Mesenteric fat pad (tissue), 1 donor: ENCODE measurements around the gene UBB. TPM values are rescaled to one million over a fixed set of nuclear protein-coding genes. Genes with fewer than 3 reads are reported as not detected.

Source experiments
- DNase-seq: peaks from one replicate; pipeline ENCODE4 v3.0.0-alpha.2; 2020; ENCODE audit warnings: low spot score
- long read RNA-seq: library from polyadenylated mRNA; unstranded; transcript quantifications from one replicate; pipeline ENCODE4 v2.0.0, GENCODE V29; 2020
- total RNA-seq: library from RNA; stranded (reverse); fragmentation: NEBNext Ultra II Directional; extraction: Animal tissue kit (Norgen Biotek cat#: 25700); gene quantifications from one replicate; pipeline ENCODE4 v1.2.1, GENCODE V29; 2021
- donor health status: DM: yes; HTN: yes; CAD: no.

The UBB gene
- 967 TPM for total RNA-seq
- long read RNA-seq, transcript UBB-201 (2 exons, 1,225 nt) = major isoform, 140 of 143 reads
- long read RNA-seq, partial matches to known transcripts = 0 of 143 reads
- long read RNA-seq, other reads (novel, unspliced or antisense) = 1 of 143 reads

DNA sequence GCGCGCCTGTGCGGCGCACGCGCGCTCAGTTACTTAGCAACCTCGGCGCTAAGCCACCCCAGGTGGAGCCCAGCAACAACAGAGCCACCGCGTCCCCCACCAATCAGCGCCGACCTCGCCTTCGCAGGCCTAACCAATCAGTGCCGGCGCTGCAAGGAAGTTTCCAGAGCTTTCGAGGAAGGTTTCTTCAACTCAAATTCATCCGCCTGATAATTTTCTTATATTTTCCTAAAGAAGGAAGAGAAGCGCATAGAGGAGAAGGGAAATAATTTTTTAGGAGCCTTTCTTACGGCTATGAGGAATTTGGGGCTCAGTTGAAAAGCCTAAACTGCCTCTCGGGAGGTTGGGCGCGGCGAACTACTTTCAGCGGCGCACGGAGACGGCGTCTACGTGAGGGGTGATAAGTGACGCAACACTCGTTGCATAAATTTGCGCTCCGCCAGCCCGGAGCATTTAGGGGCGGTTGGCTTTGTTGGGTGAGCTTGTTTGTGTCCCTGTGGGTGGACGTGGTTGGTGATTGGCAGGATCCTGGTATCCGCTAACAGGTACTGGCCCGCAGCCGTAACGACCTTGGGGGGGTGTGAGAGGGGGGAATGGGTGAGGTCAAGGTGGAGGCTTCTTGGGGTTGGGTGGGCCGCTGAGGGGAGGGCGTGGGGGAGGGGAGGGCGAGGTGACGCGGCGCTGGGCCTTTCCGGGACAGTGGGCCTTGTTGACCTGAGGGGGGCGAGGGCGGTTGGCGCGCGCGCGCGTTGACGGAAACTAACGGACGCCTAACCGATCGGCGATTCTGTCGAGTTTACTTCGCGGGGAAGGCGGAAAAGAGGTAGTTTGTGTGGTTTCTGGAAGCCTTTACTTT, at the start of gene UBB:
Gene UBB (plus strand): TSS at position 452 of the 856 bp plus-strand sequence. CDS start 817 bp downstream, outside the sequence.
- peak; percentile 99 for DNase-seq

DNA sequence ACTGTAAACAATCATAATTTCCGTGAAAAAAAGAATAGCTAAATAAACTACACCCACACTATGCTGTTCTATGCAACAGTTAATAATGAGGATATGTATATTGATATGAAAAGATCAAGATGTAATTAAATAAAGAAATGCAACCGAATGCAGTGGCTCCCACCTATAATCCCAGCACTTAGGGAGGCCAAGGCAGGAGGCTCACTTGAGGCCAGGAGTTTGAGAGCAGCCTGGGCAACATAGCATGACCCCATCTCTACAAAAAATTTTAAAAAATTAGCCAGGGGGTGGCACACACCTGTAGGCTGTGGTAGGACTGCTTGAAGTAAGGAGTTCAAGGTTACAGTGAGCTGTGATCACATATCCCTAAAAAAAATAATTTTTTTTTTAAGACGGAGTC, 42.5 kb upstream of the UBB start:
- no peak for DNase-seq

DNA sequence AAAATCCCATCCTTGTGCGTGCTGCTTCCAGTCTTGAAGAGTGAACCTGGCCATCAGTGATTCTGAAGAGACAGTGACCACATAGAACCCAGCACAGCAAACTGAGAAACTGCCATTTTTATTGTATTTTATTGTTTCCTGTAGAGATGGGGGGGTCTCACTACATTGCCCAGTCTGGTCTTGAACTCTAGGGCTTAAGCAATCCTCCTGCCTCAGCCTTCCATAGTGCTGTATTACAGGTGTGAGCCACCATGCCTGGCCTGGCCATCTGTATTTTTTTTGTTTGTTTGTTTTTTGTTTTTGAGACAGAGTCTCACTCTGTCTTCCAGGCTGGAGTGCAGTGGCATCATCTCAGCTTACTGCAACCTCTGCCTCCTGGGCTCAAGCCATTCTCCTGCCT, 41.5 kb upstream of the UBB start:
- DNase-seq = no peak

DNA sequence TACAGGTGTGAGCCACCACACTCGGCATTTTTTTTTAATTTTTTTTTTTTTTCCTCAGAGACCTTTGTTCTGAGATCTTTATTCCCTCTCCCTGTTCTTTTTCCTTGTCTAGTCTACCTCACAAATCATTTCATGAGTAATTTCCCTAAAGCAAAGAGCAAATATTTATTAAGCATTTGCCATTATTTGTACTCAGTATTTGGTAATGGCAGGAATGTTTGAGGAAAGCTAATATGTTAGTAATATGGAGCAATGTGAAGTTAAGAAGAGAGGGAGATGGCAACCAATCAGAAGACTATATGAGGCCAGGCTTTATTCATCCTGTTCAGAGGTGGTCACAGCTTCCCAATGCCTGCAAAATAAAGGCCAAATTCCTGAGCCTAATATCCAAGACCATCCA, 40.9 kb upstream of the UBB start:
- DNase-seq = no peak

DNA sequence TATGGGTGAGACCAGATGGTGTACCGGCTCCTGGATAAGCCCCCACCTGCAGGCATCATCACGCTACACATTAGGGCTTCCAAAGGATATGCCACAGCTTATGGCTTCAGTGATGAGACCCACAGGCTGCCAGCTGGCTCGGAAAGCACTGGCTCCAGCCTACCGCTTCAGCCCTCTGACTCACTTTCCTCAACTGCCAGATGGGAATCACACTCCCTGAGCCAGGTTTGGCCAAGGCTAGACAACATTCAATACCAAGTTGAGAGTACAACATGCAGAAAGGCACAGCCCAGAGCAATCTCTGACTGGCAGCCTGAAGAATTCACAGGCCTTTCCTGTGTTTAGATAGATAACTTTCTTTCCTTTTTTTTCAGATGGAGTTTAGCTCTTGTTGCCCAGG, 37.9 kb upstream of the UBB start:
- DNase-seq = no peak

DNA sequence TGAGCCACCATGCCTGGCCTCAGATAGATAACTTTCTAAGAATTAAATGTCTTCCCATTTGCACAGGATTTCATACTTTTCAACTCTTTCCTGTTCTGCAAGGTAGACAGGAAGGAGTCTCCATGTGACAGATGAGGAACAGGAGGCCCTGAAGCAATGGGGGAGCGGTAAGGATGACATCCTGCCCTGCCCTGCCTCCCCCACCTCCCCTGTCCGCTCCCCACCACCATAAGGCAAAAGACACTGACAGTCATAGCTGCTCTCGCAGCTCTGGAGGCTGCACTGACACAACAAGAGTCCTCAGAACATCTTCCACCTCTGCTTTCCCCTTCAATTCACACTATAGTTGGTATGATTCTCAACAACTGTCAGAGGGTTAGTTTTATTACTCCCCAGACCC, 37.3 kb upstream of the UBB start:
- DNase-seq = no peak

DNA sequence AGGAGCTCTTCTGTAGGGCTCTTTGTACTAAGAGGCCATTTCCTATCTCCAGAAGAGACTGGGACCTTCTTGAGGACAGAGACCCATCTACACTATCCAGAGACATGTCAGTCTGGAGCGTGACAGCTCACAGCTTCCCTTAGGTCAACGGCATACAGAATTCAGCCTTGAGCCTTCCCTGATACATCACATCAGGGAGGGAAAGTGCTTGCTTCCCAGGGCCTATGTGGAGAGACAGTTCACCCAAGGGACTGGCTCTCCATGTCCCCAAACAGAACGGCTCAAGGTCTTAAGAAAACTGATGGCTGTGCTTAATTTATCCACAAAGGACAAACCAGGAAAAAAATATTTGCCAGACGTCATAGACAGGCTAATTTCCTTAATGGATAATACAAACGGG, 35.3 kb upstream of the UBB start:
- no peak for DNase-seq

DNA sequence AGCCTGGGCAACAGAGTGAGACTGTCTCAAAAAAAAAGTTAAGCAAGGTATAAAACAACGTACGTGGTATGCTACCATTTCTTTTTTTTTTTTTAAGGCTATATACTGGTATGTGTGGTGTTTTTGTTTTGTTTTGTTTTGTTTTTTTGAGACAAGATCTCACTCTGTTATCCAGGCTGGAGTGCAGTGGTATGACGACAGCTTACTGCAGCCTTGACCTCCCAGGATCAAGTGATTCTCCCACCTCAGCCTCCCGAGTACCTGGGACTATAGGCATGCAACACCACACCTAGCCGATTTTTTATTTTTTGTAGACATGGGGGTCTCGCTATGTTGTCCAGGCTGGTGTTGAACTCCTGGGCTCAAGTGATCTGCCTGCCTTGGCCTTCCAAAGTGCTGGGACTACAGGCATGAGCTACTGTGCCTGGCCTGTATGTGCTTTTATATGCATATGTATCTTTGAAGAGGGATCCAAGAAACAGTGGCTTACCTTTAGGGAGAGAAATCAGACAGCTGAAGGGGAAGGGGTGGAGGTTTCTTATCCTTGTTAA, 34.1 kb upstream of the UBB start:
- DNase-seq = no peak

DNA sequence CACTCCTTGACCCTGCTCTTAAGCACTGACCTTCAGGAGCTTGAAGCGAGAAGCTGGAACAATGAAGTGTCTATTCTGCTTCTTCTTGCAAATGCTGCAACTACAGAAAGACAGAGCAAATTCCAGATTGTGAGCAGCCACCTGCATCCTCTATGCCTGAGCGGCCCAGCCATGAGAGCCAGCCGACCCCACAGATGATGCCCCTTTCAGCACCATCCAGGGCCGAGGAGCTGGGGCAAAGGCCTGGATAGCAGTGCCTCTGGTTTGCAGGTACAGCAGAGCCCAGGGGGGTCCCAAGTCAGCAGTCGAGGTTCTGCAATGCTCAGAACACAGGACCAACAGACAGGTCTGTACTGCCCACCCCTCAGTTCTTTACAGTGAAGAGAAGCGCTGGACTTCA, 32.3 kb upstream of the UBB start:
- DNase-seq = no peak

DNA sequence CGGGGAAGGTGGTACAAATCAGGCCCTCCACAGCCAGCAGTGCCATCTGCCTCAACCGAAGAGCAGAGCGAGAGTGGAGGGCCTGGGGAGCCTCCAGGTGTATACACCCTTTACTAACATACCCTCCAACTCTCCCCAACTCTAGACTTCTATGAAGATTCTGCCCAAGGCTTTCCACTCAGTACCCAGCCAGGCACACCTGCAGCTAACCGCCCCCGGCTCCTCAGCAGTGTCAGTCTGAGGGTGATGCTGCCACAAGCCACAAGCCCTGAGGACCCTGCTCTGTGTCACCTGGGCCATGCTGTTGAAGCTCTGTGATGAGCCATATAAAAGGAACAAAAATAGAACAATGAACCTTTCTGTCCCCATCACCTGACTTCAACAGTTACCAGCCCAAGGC, 31.5 kb upstream of the UBB start:
- DNase-seq = no peak

DNA sequence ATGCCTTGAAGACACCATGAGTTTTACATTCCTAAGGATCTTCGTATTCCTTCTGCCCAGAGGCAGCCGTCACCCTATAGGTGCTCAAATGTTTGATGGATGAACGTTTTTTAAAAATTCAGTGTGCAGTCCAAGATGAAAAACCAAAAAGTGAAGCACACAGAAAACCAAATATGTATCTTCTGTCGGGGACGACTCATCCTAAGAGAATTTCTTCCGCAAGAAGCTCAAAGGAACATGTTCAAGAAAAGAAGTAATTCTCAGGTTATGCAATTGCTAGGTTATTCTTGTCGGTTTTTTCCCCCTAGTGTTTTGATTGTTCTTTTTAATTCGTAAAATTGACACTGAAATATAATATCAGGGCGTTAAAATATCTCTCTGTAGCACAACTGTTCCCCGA, 29.1 kb upstream of the UBB start:
- DNase-seq = no peak

DNA sequence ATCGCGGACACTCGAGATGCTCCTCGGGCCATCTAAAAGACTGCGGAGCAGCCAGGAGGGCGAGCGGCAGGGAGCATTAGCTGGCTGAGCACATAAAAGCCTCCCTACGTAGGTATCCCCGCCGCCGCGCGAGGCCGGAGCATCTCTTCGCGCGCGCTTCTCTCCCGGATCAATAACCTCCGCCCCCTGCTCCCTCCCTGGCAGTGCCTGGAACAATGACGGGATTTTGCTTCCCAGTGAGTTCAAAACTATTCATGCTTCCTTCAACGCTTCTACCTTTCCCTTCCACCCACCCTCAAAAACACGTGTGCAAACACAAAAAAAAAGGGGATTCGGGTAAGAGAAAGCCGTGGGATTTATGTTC, 28.6 kb upstream of the UBB start:
- DNase-seq = peak; percentile 68

DNA sequence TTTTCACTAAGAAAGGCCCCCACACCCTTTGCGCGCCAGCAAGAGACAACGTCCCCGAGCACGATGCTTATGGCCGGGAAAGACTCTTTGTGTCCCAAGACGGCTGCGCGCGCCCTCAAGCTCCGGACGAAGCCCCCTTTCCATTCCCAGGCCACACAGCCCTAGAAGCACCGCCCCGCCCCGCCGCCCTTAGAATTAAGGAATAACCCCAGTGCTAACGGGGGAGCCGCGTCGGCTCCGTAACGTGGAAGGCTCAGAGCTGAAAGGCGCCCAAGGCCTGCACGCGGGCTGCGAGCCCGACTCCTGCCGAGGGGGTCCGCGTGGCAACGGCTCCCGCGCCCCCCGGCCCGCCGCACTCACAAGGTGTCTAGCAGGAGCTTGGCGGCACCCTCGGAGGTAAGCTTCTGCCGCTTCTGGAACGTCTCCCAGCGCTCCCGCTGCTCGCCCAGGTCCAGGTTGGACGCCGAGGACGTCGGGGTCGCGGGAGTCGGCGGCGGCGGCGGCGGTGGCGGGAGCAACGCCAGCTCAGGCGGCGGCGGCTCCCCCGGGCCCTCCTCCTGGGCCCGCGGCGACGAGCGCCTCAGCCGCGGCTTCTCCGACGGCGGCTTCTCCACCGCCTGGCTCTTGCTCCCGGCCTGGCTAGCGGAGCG, 28.1 kb upstream of the UBB start:
- DNase-seq = no peak

DNA sequence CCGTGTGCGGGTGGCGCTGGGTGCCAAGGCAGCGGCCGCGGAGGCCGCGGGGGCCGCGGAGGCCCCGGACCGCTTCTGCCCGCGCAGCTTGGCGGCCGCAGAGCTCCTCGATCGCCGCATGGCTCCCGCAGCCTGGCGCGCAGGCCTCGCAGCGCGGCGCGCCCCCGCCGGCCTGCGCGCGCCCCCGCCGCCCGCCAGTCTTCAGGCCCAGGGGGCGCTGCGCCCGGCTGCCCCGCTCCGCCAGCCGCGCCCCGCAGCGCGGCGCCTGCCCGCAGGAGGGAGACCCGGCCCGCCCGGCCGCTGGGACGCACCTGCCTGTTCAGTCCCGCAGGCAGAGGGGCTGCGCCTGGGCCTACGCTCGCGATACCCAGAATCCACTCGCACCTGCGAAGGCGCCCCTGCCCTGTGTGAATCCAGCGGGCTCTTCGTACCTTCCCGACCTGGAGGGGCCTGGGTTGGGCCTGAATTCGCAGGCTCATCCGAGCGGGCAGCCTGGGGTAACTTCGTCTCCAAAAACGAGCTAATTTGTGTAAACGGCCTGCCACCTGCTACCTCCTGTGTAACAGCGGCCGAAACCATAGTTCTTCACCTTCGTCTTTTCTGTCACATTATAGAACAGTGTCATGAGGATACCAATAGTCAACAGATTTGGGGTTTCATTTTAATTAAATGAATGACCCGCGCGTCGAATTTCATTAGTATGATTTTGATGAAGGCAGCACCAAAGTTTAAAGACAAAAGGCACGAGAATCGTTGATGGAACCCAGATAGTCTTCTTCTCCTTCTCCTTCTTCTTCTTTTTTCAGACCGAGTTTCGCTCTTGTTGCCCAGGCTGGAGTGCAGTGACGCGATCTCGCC, 27.3 kb upstream of the UBB start, which contains the start of gene CENPV:
Gene CENPV (minus strand): TSS at position 153 of the 858 bp plus-strand sequence. CDS start 33 bp downstream, at position 120.
- no peak for DNase-seq

DNA sequence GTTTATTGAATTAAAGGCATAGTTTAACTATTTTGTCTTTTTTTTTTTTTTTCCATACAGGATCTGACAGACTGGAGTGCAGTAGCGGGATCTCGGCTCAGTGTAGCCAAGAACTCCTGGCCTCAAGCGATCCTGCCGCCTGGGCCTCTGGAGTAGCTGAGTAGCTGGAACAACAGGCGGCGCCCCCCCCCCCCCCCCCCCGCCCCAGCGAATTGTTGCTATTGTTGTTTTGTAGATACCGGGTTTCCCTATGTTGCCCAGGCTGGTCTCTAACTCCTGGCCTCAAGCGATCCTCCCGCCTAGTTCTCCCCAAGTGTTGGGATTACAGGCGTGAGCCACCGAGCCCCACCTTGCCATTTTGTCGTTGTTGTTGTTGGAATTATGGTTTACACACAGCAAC, 26.3 kb upstream of the UBB start:
- DNase-seq = no peak

DNA sequence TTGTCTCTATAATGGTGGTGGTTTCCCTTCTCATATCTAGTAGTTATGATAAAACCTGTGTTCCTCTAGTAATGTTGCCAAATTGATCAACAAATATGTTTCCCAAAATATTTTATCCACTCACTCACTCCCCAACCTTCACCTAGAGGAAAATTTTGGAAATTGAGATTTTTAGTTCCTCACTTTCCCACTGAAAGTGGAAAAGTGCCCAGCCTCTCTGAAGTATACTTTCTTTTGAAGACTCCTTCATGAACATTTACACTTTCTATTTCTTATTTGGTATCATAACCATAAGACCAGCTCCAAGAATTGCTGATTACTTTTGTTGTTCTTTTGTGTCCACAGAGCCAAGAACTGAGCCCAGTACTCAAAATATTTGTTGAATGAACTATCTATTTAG, 22.5 kb upstream of the UBB start:
- no peak for DNase-seq

DNA sequence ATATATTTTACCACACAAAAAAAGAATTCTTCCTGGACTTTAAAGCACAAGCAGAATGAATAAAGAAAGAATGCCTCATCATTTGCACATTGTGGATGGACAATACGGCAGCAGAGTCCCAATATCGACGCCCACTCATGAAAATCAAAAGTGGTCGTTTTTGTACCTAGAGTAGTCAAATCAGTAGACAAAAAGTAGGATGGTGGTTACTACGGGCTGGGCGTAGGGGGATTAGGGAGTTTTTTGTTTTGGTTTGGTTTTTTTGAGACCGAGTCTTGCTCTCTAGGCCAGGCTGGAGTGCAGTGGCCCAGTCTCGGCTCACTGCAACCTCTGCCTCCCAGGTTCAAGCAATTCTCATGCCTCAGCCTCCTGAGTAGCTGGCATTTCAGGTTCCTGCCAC, 19.0 kb upstream of the UBB start:
- no peak for DNase-seq

DNA sequence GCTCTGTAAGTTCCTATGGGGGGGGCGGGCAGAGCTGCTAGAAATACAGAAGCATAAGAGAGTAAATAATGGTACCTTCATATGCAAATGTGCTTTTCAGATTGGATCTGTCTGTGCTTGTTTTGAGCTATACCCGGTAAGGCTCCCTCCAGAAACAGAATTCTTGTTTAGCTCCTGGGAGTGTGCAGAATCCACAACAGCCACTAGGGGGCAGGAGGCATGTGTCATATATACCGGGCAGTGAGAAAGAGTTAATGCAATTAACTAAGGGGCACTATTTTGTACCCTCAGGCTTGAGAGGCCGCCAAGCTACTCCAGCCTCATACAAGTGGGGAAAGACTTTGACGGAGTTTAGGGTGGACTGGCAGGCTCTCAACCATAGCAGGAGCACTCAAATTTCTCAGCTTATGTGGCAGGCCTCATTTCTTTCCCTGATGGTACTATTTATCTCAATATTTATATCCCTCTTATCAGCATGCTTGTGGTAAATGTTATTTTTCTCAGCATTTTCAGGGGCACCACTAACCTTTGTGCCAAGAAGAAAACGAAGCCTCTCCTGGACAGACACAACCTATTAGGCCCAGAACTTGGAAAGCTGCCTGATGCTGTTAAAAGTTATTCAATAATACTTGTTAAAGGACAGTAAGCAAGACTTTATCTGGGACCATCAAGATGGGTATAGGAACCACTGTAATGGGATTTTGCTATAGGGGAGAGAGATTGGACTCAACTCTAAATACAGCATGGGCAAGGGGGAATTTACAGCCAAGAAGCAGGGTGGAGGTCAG, 16.9 kb upstream of the UBB start:
- peak; percentile 89 for DNase-seq

DNA sequence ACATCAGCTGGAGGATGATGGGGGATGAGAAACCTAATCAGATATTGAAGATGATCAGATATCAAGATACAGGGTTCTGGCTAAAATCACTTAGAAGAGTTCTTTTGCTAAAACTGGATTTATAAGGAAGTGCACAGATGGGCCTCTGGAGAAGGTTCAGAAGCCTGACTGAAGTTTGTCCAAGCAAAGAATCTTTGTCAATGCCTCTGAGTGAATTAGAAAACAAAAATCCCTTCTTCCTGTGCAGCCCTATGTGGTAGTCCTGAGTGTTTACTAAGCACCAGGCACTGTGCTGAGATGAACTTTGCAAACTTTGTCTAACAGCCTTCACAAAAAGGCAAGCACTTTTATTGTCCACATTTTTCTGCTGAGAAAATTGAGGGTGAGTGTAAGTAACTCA, 16.3 kb upstream of the UBB start:
- no peak for DNase-seq

DNA sequence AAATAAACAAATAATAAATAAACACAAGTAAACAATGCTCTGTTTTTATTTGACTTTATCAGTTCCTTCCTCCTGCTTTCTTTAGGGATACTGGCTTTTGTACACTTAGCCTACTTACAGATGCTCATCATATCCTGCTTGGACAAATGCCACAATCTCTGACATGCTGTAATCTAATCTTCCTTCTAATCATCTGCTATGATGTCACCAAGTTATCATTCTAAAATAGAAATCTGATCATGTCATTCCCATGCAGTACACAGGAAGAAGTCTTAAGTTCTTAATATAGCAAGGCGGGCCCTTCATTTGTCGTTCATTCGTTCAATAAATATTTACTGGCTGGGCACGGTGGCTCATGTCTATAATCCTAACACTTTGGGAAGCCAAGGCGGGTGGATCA, 9.1 kb upstream of the UBB start:
- no peak for DNase-seq
